Stomach smooth muscle (tissue), 2 donors: ENCODE data around the gene GK.

Experiments
- H3K27ac ChIP-seq: one replicate; pipeline ENCODE4 v1.7.0; 2013; ENCODE audit warnings: mild to moderate bottlenecking, low read length, inconsistent platforms
- H3K27me3 ChIP-seq, 2 donors: one replicate each; pipeline ENCODE4 v1.7.0; 2013; ENCODE audit warnings: low read length in 2 of 2; ENCODE audit not compliant: insufficient read depth in 2 of 2, control insufficient read depth in 1 of 2
- H3K36me3 ChIP-seq, 2 donors: one replicate each; pipeline ENCODE4 v1.7.0; 2013; ENCODE audit warnings: low read length in 2 of 2; ENCODE audit not compliant: control insufficient read depth in 2 of 2, insufficient read depth in 2 of 2
- H3K4me1 ChIP-seq: one replicate; pipeline ENCODE4 v1.7.0; 2013; ENCODE audit warnings: low read length; ENCODE audit not compliant: control insufficient read depth, insufficient read depth
- H3K4me3 ChIP-seq, 2 donors: one replicate each; pipeline ENCODE4 v1.7.0; 2013; ENCODE audit warnings: low read length in 2 of 2
- H3K9ac ChIP-seq, 2 donors: one replicate each; pipeline ENCODE4 v1.7.0; 2013; ENCODE audit warnings: low read length in 2 of 2, mild to moderate bottlenecking in 1 of 2
- H3K9me3 ChIP-seq, 2 donors: one replicate each; pipeline ENCODE4 v1.7.0; 2013; ENCODE audit warnings: low read length in 2 of 2; ENCODE audit not compliant: control insufficient read depth in 2 of 2
- donor health status: healthy.
- donor health status: Pancreatic carcinoma.

The GK gene

GRCh38 chrX:30706216-30706775 lies 53.1 kb downstream of the GK start:
- Histone ChIP-seq H3K4me3 (no peak overlapping the region), H3K9me3 (no peaks in the 10 kb centered on the region), H3K27ac (no peak overlapping the region), H3K4me1 (no peaks in the 10 kb centered on the region), H3K36me3 (no peaks in the 10 kb centered on the region), H3K9ac (no peak overlapping the region), H3K27me3 (peaks cover 0 to 3% of the 10 kb centered on the region in 2 donors)

- no peak overlapping the region for H3K27ac ChIP-seq
- no peak overlapping the region for H3K4me3 ChIP-seq
- no peaks in the 10 kb centered on the region for H3K27me3 ChIP-seq
- no peaks in the 10 kb centered on the region for H3K4me1 ChIP-seq
- no peaks in the 10 kb centered on the region for H3K36me3 ChIP-seq
- H3K9ac ChIP-seq, result no peak overlapping the region
- no peaks in the 10 kb centered on the region for H3K9me3 ChIP-seq
These were observed 59.0 kb downstream of the GK start for GRCh38 chrX:30712214-30712613.

- Histone ChIP-seq H3K36me3 (no peaks in the 10 kb centered on the region), H3K27me3 (no peaks in the 10 kb centered on the region), H3K27ac (no peak overlapping the region), H3K9me3 (no peaks in the 10 kb centered on the region), H3K4me3 (no peak overlapping the region), H3K4me1 (no peaks in the 10 kb centered on the region), H3K9ac (no peak overlapping the region)
These were observed 59.9 kb downstream of the GK start for GRCh38 chrX:30713061-30713525.

GRCh38 chrX:30714138-30714537 lies 60.9 kb downstream of the GK start:
- no peak overlapping the region for H3K4me3 ChIP-seq
- no peak overlapping the region for H3K9ac ChIP-seq
- H3K36me3 ChIP-seq, result no peaks in the 10 kb centered on the region

GRCh38 chrX:30715976-30716375 lies 62.8 kb downstream of the GK start:
- Histone ChIP-seq H3K4me3 (no peak overlapping the region), H3K27me3 (no peaks in the 10 kb centered on the region), H3K36me3 (no peaks in the 10 kb centered on the region), H3K9ac (no peak overlapping the region), H3K9me3 (no peaks in the 10 kb centered on the region), H3K27ac (no peak overlapping the region), H3K4me1 (no peaks in the 10 kb centered on the region)

More at GRCh38 chrX:30714138-30714537, 60.9 kb downstream of the GK start:
- no peaks in the 10 kb centered on the region for H3K27me3 ChIP-seq
- no peaks in the 10 kb centered on the region for H3K9me3 ChIP-seq
- H3K27ac ChIP-seq, result no peak overlapping the region
- H3K4me1 ChIP-seq, result no peaks in the 10 kb centered on the region

- Histone ChIP-seq H3K4me1 (no peaks in the 10 kb centered on the region), H3K9me3 (no peaks in the 10 kb centered on the region), H3K9ac (no peak overlapping the region), H3K27ac (no peak overlapping the region), H3K4me3 (no peak overlapping the region), H3K27me3 (no peaks in the 10 kb centered on the region), H3K36me3 (no peaks in the 10 kb centered on the region)
These were observed 80.8 kb downstream of the GK start for GRCh38 chrX:30733852-30734660.

- Histone ChIP-seq H3K27me3 (no peaks in the 10 kb centered on the region), H3K4me3 (no peak overlapping the region), H3K27ac (no peak overlapping the region), H3K9ac (no peak overlapping the region), H3K36me3 (no peaks in the 10 kb centered on the region), H3K9me3 (no peaks in the 10 kb centered on the region), H3K4me1 (no peaks in the 10 kb centered on the region)
These were observed 81.6 kb downstream of the GK start for GRCh38 chrX:30734782-30735181.

- Histone ChIP-seq H3K27me3 (peaks cover 0 to 3% of the 10 kb centered on the region in 2 donors), H3K27ac (no peak overlapping the region), H3K9me3 (no peaks in the 10 kb centered on the region), H3K4me3 (no peak overlapping the region), H3K9ac (no peak overlapping the region), H3K4me1 (no peaks in the 10 kb centered on the region), H3K36me3 (no peaks in the 10 kb centered on the region)
These were observed 82.6 kb downstream of the GK start for GRCh38 chrX:30735839-30736238.

GRCh38 chrX:30741545-30741944 lies 88.3 kb downstream of the GK start:
- no peak overlapping the region for H3K9ac ChIP-seq
- no peak overlapping the region for H3K4me3 ChIP-seq
- H3K4me1 ChIP-seq, result no peaks in the 10 kb centered on the region
- peaks cover 0 to 5% of the 10 kb centered on the region in 2 donors for H3K27me3 ChIP-seq
- no peak overlapping the region for H3K27ac ChIP-seq
- no peaks in the 10 kb centered on the region for H3K36me3 ChIP-seq
- H3K9me3 ChIP-seq, result no peaks in the 10 kb centered on the region

- H3K27me3 ChIP-seq, result peaks cover 0 to under 1% of the 10 kb centered on the region in 2 donors
- no peaks in the 10 kb centered on the region for H3K9me3 ChIP-seq
- H3K9ac ChIP-seq, result no peak overlapping the region
- no peaks in the 10 kb centered on the region for H3K36me3 ChIP-seq
- no peak overlapping the region for H3K4me3 ChIP-seq
- no peaks in the 10 kb centered on the region for H3K4me1 ChIP-seq
- H3K27ac ChIP-seq, result no peak overlapping the region
These were observed 95.2 kb downstream of the GK start for GRCh38 chrX:30748342-30748960.

GRCh38 chrX:30751497-30751896 lies 98.3 kb downstream of the GK start:
- no peaks in the 10 kb centered on the region for H3K27me3 ChIP-seq
- H3K27ac ChIP-seq, result no peak overlapping the region
- H3K36me3 ChIP-seq, result no peaks in the 10 kb centered on the region
- H3K4me1 ChIP-seq, result no peaks in the 10 kb centered on the region
- H3K4me3 ChIP-seq, result no peak overlapping the region
- no peaks in the 10 kb centered on the region for H3K9me3 ChIP-seq
- no peak overlapping the region for H3K9ac ChIP-seq
